Measurements from ENCODE around the gene LRMDA.
A peak's percentile ranks its signal among the peaks of the same experiment; 100 is the strongest.

- TF ChIP-seq CTCF (IDR thresholded peaks at IDR 0.05), result no peak
- TF ChIP-seq POLR2AphosphoS5 (IDR thresholded peaks at IDR 0.05), result peak; percentile 65
- TF ChIP-seq POLR2A (IDR thresholded peaks at IDR 0.05), result no peak
These were observed 357.2 kb downstream of the LRMDA start for GRCh38 chr10:75788394-75789205.
